ENCODE data around the gene CCDC88B.
A peak's percentile ranks its signal among the peaks of the same experiment; 100 is the strongest.

CCDC88B gene

GRCh38 chr11:64303109-64304031 is 36.6 kb upstream of the CCDC88B start:
- TF ChIP-seq, protein P1, sequence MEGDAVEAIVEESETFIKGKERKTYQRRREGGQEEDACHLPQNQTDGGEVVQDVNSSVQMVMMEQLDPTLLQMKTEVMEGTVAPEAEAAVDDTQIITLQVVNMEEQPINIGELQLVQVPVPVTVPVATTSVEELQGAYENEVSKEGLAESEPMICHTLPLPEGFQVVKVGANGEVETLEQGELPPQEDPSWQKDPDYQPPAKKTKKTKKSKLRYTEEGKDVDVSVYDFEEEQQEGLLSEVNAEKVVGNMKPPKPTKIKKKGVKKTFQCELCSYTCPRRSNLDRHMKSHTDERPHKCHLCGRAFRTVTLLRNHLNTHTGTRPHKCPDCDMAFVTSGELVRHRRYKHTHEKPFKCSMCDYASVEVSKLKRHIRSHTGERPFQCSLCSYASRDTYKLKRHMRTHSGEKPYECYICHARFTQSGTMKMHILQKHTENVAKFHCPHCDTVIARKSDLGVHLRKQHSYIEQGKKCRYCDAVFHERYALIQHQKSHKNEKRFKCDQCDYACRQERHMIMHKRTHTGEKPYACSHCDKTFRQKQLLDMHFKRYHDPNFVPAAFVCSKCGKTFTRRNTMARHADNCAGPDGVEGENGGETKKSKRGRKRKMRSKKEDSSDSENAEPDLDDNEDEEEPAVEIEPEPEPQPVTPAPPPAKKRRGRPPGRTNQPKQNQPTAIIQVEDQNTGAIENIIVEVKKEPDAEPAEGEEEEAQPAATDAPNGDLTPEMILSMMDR (IDR thresholded peaks at IDR 0.05; ENCODE audit: low read depth, low read length), result no peak
- no peak overlapping the region for H3K4me3 ChIP-seq (ENCODE audit: low read depth, low read length)

DNA sequence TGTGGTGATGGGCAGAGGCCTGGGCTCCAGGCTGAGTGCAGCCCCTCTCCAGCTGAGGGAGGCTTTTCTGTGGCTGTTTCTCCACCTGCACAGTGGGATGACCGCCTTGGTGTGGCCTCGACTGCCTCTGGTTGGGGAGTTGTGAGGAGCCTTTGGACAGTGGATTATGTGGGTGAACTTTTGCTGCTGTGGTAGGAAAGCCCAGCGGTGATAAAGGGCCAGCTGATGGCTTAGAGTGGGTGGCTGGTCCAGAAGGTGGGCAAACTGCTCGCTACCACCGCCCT is 36.0 kb upstream of the CCDC88B start:
- H3K4me3 ChIP-seq (ENCODE audit: low read depth, low read length), result peak overlapping the region; percentile 69

GRCh38 chr11:64304316-64305072 is 35.5 kb upstream of the CCDC88B start:
- TF ChIP-seq, protein P1 (IDR thresholded peaks at IDR 0.05; ENCODE audit: low read depth, low read length), result peak; percentile 87
- peak overlapping the region; percentile 69 for H3K4me3 ChIP-seq (ENCODE audit: low read depth, low read length)

More for the DNA sequence above, 36.0 kb upstream of the CCDC88B start:
- TF ChIP-seq, protein P1 (IDR thresholded peaks at IDR 0.05; ENCODE audit: low read depth, low read length), result no peak

DNA sequence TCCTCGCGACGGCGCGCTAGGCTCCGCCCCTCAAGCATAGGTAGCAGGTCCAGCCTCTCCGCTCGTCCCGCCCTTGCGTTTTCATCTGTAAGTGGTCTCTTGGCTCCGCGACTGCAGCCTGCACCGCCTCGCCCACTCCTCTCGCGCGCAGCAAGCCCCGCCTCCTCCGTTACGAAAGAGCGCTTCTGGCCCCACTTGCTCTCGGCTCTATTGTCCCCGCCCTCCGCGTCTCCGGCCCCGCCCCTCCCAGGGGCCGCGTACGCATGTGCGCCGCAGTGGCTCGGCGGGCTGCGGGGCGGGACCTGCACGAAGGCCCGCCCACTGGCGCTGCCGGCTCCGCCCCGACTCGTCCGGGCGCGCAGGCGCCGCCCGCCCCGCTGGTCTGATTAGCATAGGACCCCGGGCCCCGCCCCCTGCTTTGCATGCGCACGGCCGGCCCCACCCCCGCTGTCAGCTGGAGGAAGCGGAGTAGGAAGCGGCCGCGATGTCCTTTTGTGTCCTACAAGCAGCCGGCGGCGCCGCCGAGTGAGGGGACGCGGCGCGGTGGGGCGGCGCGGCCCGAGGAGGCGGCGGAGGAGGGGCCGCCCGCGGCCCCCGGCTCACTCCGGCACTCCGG is 34.8 kb upstream of the CCDC88B start, which contains the start of gene ESRRA:
Gene ESRRA (plus strand): TSS at position 450 of the 616 bp plus-strand sequence. CDS start 1,656 bp downstream, outside the sequence.
- TF ChIP-seq, protein P1 (IDR thresholded peaks at IDR 0.05; ENCODE audit: low read depth, low read length), result no peak
- H3K4me3 ChIP-seq (ENCODE audit: low read depth, low read length), result peak within 1 kb of the TSS; percentile 69

GRCh38 chr11:64305691-64306562 is 34.1 kb upstream of the CCDC88B start:
- TF ChIP-seq, protein P1 (IDR thresholded peaks at IDR 0.05; ENCODE audit: low read depth, low read length), result peak; percentile 28; the same call in 1 of the 2 replicates
- peak overlapping the region; percentile 69 for H3K4me3 ChIP-seq (ENCODE audit: low read depth, low read length)

DNA sequence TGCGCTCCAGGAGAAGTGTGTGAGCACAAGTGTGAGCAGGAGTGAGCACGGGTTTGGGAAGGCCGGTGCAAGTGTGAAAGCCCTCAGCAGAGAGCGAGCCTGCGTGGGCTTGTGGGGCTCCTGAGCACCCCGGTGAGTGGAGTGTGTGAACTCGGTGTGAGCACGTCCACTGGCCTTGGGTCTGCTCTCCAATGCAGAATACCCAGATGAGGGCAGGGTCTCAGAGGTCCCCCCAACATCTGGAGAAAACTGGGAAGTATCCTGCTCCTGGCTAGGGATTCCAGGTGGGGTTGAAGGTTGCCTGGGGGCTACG is 33.5 kb upstream of the CCDC88B start:
- H3K4me3 ChIP-seq (ENCODE audit: low read depth, low read length), result peak overlapping the region; percentile 69
- TF ChIP-seq, protein P1 (IDR thresholded peaks at IDR 0.05; ENCODE audit: low read depth, low read length), result no peak
